Glutamatergic neuron (in vitro differentiated cells): Measurements from ENCODE around the gene DTNBP1. TPM values are rescaled to one million over a fixed set of nuclear protein-coding genes. Genes with fewer than 3 reads are reported as not detected.

ENCODE experiments used
- DNase-seq: peaks from one replicate; pipeline ENCODE4 v3.0.0; 2022
- H3K27ac Mint-ChIP-seq: one replicate; pipeline ENCODE4 v1.8.0; 2020; ENCODE audit warnings: mild to moderate bottlenecking, mixed read lengths, inconsistent platforms; ENCODE audit not compliant: unreplicated experiment
- H3K27me3 Mint-ChIP-seq: one replicate; pipeline ENCODE4 v1.8.0; 2020; ENCODE audit warnings: mild to moderate bottlenecking, moderate library complexity, mixed read lengths, inconsistent platforms; ENCODE audit not compliant: unreplicated experiment
- H3K36me3 Mint-ChIP-seq: one replicate; pipeline ENCODE4 v1.8.0; 2020; ENCODE audit warnings: mild to moderate bottlenecking, mixed read lengths, inconsistent platforms; ENCODE audit not compliant: unreplicated experiment
- H3K4me1 Mint-ChIP-seq: one replicate; pipeline ENCODE4 v1.8.0; 2020; ENCODE audit warnings: mild to moderate bottlenecking, low read depth, mixed read lengths, inconsistent platforms; ENCODE audit not compliant: unreplicated experiment
- H3K4me3 Mint-ChIP-seq: one replicate; pipeline ENCODE4 v1.8.0; 2020; ENCODE audit warnings: mild to moderate bottlenecking, mixed read lengths, inconsistent platforms; ENCODE audit not compliant: unreplicated experiment
- H3K9me3 Mint-ChIP-seq: one replicate; pipeline ENCODE4 v1.8.0; 2020; ENCODE audit warnings: mild to moderate bottlenecking, moderate library complexity, mixed read lengths, inconsistent platforms; ENCODE audit not compliant: unreplicated experiment
- total RNA-seq: library from RNA; stranded (reverse); fragmentation: NEBNext Ultra II Directional; extraction: Animal tissue kit (Norgen Biotek cat#: 25700); gene quantifications from one replicate; pipeline ENCODE4 v1.2.1, GENCODE V29; 2021; ENCODE audit not compliant: unreplicated experiment
- TF ChIP-seq, protein P1 (sequence below): fragments of 200-600 bp; sonication (generic); IDR thresholded peaks from one replicate; pipeline ENCODE4 v1.5.0; 2021; ENCODE audit not compliant: partially characterized antibody, unreplicated experiment

Gene DTNBP1
- total RNA-seq, 1 donor from 2014 or later = 13.2 TPM

DNA sequence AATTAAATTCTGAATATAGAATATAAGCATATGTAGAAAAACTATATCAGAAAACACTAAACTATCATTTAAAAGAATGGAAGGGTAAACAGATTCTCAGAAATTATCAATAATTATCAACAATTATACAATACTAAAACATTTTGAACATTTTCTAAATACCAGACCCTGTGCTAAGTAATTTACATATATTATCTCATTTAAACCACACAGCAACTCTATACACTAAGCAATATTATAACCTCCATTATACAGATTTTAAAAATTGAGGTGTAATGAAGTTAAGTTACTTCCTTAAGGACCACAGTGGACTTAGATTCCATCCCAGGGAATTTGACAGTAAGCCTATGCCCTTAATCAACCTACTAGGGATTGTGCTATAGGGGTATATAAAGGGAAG is 33.3 kb downstream of the DTNBP1 start:
- Mint-ChIP-seq H3K9me3 (no peaks in the 10 kb centered on the region), H3K27me3 (no peaks in the 10 kb centered on the region), H3K4me3 (no peak overlapping the region), H3K36me3 (no peaks in the 10 kb centered on the region), H3K27ac (no peak overlapping the region), H3K4me1 (peaks cover 11% of the 10 kb centered on the region)
- DNase-seq = no peak
- TF ChIP-seq, protein P1, sequence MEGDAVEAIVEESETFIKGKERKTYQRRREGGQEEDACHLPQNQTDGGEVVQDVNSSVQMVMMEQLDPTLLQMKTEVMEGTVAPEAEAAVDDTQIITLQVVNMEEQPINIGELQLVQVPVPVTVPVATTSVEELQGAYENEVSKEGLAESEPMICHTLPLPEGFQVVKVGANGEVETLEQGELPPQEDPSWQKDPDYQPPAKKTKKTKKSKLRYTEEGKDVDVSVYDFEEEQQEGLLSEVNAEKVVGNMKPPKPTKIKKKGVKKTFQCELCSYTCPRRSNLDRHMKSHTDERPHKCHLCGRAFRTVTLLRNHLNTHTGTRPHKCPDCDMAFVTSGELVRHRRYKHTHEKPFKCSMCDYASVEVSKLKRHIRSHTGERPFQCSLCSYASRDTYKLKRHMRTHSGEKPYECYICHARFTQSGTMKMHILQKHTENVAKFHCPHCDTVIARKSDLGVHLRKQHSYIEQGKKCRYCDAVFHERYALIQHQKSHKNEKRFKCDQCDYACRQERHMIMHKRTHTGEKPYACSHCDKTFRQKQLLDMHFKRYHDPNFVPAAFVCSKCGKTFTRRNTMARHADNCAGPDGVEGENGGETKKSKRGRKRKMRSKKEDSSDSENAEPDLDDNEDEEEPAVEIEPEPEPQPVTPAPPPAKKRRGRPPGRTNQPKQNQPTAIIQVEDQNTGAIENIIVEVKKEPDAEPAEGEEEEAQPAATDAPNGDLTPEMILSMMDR = no peak

DNA sequence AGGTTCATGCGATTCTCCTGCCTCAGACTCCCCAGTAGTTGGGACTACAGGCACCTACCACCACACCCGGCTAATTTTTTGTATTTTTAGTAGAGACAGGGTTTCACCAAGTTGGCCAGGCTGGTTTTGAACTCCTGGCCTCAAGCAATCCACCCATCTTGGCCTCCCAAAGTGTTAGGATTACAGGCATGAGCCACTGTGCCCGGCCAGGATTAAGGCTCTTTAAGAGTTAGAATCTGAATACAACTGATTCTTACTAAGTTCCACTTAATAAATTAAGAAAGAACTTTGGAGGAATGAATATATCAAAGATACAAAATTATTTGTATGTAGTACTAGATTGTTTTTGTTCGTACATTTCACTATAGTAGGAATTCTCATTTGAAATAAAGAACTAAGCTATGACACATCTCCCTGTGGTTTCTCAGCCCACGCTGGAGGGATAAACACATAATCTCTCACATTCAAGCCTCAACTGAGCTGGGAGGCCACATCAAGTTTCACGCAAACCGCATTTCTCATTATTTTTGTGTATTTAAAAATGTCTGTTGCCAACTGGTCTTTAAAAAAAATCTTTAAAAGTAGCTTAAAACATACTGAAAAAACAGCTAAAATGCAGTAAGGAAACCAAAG is 34.2 kb downstream of the DTNBP1 start:
- TF ChIP-seq, protein P1 = no peak

DNA sequence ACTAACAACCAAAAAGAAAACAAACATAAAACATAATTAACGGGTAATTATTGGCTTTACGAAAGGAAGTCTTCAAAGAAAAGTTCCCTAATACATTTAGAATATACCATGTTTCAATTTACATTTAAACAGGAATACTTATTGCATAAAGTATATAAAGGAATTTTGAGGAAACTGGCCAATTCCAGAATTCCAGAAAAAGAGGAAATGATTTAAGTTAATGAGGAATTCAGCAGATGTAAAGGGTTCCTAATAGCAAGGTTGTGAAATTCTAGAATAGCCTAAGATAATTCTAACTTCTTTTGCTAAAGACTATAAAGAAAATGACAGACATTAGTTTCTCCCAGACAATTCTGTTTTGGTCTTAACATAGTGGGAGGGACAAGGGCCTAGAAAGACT is 35.0 kb downstream of the DTNBP1 start:
- Mint-ChIP-seq H3K27ac (no peak overlapping the region), H3K4me1 (peaks cover 22% of the 10 kb centered on the region), H3K4me3 (no peak overlapping the region), H3K9me3 (no peaks in the 10 kb centered on the region), H3K36me3 (no peaks in the 10 kb centered on the region), H3K27me3 (peaks cover 3% of the 10 kb centered on the region)
- TF ChIP-seq, protein P1 = no peak
- no peak for DNase-seq

More for the DNA sequence above, 34.2 kb downstream of the DTNBP1 start:
- Mint-ChIP-seq H3K4me3 (no peak overlapping the region), H3K4me1 (peaks cover 19% of the 10 kb centered on the region), H3K27me3 (peaks cover 3% of the 10 kb centered on the region), H3K9me3 (no peaks in the 10 kb centered on the region), H3K36me3 (no peaks in the 10 kb centered on the region), H3K27ac (no peak overlapping the region)
- no peak for DNase-seq

DNA sequence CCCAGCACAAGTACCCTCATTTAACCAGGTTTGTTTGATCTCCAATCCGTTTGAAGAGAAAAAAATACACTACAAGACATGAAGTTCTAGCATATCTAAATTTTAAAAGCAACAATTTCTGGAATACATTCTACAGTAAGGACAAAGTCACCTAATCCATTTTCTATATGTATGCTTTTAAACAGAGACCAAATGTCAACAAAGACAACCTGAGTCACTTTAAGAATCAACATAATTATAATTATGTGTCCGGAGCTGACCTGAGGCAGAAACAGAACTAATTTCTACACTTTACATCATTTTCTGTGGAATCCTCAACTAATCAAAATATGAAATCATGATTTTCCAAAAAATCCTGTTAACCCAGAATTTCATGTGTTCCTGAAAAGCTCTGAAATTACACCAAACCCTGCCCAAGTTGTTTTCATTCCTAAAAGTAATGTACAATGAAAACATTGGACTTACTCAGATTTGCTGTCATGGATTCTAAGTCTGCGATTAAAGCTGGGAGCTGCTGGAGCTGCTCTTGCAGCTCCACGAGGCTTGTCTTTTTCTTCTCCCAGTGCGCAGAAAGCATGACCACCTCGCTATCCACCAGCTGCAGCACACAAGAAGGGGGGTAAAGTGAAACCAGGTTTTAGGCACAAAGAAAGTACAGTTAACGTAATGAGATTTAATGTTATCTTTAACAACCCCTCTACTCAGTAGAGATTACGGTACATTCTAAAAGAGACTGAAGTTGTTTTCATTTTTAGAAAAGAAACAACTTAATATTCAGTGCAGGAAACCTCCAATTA is 35.8 kb downstream of the DTNBP1 start:
- no peaks in the 10 kb centered on the region for H3K9me3 Mint-ChIP-seq
- TF ChIP-seq, protein P1 = no peak
- H3K36me3 Mint-ChIP-seq = no peaks in the 10 kb centered on the region
- peaks cover 3% of the 10 kb centered on the region for H3K27me3 Mint-ChIP-seq
- H3K27ac Mint-ChIP-seq = no peak overlapping the region
- no peak overlapping the region for H3K4me3 Mint-ChIP-seq
- DNase-seq = no peak
- peaks cover 27% of the 10 kb centered on the region for H3K4me1 Mint-ChIP-seq

DNA sequence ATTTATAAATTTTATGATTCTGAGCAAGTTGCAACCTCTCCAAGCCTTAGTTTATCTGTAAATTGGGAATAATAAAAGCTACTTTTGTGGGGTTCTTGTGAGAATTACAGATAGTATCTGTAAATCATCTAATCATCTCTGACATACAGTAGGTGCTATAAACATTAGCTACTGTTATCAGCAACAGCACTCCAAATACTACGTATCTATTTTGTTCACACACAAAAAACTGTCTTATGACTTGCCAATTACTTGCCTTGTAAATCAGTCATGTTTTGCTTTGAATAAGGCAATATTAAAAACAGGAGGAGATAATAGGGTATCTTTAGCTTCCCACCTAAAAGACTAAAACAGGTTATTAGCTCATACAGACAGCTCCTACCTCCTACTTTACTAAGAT is 36.7 kb downstream of the DTNBP1 start:
- peaks cover 3% of the 10 kb centered on the region for H3K27me3 Mint-ChIP-seq
- no peak overlapping the region for H3K27ac Mint-ChIP-seq
- TF ChIP-seq, protein P1 = no peak
- H3K4me1 Mint-ChIP-seq = peaks cover 36% of the 10 kb centered on the region
- no peak overlapping the region for H3K4me3 Mint-ChIP-seq
- H3K36me3 Mint-ChIP-seq = no peaks in the 10 kb centered on the region
- no peak for DNase-seq
- H3K9me3 Mint-ChIP-seq = no peaks in the 10 kb centered on the region
